GM20000 (cell line): ENCODE data around the gene CUTC.

Source experiments
- DNase-seq: peaks from one replicate; pipeline ENCODE4 v3.0.0; 2012; ENCODE audit warnings: low spot score
- CTCF ChIP-seq: IDR thresholded peaks from 2 replicates; pipeline ENCODE4 v1.5.1; 2012; ENCODE audit warnings: mild to moderate bottlenecking, control low read depth; ENCODE audit errors: extremely low read depth, missing control alignments

CUTC gene

GRCh38 chr10:99748823-99749451 is 16.9 kb downstream of the CUTC start:
- no peak for TF ChIP-seq CTCF
- no peak for DNase-seq

DNA sequence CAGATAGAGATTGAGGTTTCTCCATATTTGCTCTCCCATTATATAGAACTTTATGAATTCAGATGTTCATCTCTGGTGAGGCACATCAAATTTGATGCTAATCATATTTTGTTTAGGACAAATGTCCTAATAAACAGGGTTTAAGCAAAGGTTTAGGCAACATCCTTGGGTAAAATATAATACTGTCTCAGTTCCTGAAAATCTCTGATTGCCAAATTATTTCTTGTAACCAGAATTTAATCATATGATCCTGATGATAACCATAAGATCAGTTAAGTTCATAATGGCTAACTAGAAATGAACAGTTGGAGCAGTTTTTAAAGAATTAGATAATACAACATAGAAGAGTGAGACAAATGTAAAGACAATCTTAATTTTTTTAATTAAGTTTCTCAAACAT is 18.6 kb downstream of the CUTC start:
- DNase-seq: no peak
- TF ChIP-seq CTCF: no peak

DNA sequence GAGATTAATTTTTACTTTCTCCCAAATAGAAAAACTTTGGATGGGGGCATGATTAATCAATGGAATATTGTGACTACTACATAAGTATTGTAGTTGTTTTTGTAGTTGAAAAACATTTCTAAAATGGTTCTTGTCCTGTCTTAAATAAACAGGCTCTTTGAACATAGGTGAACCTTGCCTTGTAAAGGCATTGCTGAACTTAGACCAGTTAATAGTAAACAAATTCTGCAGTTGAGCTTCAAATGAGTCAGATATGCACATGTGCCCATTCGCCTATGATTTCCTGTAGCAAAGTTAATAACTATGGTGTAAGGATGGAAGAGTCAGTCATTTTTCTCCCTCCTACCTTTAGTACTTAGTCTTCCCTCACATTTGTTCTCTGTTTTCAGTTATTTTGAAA is 22.6 kb downstream of the CUTC start:
- no peak for TF ChIP-seq CTCF
- DNase-seq: no peak

DNA sequence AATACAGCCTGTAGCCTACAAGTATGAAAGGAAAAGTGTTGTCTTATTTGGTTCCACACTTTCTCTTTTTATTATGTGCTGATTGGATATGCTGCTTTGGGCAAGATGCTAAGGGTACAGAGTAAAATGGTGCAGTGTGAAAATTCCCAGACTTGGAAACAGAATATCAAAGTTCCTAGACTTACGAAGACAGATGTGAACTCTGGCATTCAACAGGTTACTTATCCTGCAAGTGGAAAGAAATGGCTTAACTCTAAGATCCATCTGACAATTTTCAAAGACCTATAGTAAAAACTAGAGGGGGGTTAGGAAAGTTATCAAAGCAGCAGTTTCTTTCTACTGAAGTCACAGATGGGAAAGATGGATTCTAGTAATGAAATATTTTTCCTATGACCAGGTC is 24.1 kb downstream of the CUTC start:
- no peak for DNase-seq
- TF ChIP-seq CTCF: no peak

DNA sequence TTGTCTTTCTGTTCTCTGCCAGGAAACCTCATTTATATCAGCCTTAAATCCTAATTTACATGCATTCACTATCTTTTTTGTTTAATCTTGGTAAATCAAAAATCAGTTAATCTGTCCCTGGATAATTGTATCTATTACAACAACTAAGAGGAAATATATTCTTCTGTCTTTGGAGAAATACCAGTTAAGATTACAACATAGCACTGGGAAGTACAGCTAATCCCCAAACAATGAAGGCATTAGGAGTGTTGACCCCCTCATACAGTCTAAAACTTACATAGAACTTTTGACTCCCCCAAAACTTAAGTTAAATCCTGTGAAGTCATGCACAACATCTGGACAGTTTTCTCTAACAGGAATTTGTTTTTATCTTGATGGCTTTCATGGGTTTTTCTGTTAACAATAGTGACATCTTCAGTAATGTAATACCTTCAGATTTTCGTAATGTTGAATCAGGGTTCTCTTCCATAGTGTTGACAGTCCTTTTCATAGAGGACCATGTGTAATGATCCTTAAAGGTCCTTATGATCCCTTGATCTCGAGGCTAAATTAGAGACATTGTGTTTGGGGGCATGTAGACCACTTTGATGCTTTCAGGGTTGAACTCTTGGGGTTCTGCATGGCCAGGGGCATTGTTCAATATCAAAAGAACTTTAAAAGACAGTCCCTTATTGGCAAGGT is 26.3 kb downstream of the CUTC start:
- no peak for TF ChIP-seq CTCF
- DNase-seq: no peak

DNA sequence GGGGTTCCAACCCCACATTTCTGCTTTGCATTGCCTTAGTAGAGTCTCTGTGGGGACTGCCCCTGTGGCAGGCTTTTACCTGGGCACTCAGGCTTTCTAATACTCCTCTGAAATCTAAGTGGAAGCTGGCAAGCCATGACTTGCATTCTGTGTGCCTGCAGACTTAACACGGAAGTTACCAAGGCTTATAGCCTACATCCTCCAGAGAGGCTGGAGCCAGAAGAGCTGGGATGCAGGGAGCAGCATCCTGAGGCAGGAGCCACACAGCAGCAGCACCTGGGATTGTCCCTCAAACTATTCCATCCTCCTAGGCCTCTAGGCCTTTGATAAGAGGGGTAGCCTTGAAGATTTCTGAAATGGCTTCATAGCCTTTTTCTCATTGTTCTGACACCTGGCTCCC is 28.3 kb downstream of the CUTC start:
- no peak for DNase-seq
- TF ChIP-seq CTCF: no peak

DNA sequence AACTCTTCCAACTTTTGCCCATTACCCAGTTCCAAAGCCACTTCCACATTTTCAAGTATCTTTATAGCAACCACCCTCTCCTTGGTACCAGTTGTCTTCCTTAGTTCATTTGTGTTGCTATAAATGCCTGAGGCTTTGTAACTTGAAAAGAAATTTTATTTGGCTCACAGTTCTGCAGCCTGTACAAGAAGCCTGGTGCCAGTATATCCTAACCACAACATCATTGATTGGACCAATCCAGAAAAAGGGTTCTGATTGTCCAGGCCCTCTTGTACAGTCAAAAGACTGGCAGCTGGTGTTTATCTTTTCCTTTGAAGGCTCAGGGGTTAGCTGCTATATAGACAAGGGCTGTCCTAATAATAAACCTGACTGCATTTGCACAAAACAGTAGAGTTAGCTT is 29.3 kb downstream of the CUTC start:
- DNase-seq: no peak

More for the DNA sequence above, 29.3 kb downstream of the CUTC start:
- no peak for TF ChIP-seq CTCF
